IMR-90 (cell line): ENCODE measurements around the gene TMEM271. TPM values are rescaled to one million over a fixed set of nuclear protein-coding genes. Genes with fewer than 3 reads are reported as not detected.

Experiments
- ATAC-seq: fragments of 200-7000 bp; cut with Tn5 transposase; 2 replicates; pipeline ENCODE4 v1.9.1; 2020; ENCODE audit warnings: low read depth, mild to moderate bottlenecking, moderate library complexity
- BruUV-seq: library from RNA; stranded (reverse); fragments of 400-500 nt; replicated peaks from 2 replicates; lab custom pipeline; 2021; lab: Mats Ljungman, UMichigan
- CTCF ChIA-PET: fragments of 300-600 bp; formaldehyde crosslinking; extraction: SDS; loops from one replicate; lab custom pipeline; 2021; ENCODE audit warnings: antibody characterized with exemption; lab: Yijun Ruan, JAX
- POLR2A ChIA-PET: fragments of 300-600 bp; sonication (Branson Sonifier 250); formaldehyde crosslinking; loops from one replicate; lab custom pipeline; 2022; ENCODE audit warnings: antibody characterized with exemption; ENCODE audit not compliant: unreplicated experiment; lab: Charles Lee
- DNase-seq: peaks from one replicate; pipeline ENCODE4 v3.0.0; 2013
- H2AFZ ChIP-seq: replicated peaks from 2 replicates; pipeline ENCODE3; 2013; ENCODE audit warnings: low read length, mild to moderate bottlenecking; ENCODE audit not compliant: poor library complexity
- H2AK5ac ChIP-seq: 2 replicates; pipeline ENCODE4 v1.6.1; 2013; ENCODE audit warnings: low read depth, low read length, inconsistent platforms
- H2AK9ac ChIP-seq: replicated peaks from 2 replicates; pipeline ENCODE3; 2013; ENCODE audit warnings: mild to moderate bottlenecking, low read depth, low read length, moderate library complexity; ENCODE audit not compliant: poor library complexity
- H2BK120ac ChIP-seq: 2 replicates; pipeline ENCODE4 v1.6.1; 2013; ENCODE audit warnings: low read depth, low read length, inconsistent platforms
- H2BK15ac ChIP-seq: 3 replicates; pipeline ENCODE4 v1.6.1; 2013; ENCODE audit warnings: low read depth, low read length, inconsistent platforms
- H2BK20ac ChIP-seq: 2 replicates; pipeline ENCODE4 v1.6.1; 2013; ENCODE audit warnings: low read depth, mild to moderate bottlenecking, inconsistent platforms, low read length, moderate library complexity
- H2BK5ac ChIP-seq: 2 replicates; pipeline ENCODE4 v1.6.1; 2013; ENCODE audit warnings: mild to moderate bottlenecking, low read depth, low read length, inconsistent platforms; ENCODE audit not compliant: poor library complexity, severe bottlenecking
- H3K14ac ChIP-seq: replicated peaks from 2 replicates; pipeline ENCODE4 v1.6.1; 2013; ENCODE audit warnings: low read depth, low read length, inconsistent platforms
- H3K18ac ChIP-seq: 2 replicates; pipeline ENCODE4 v1.6.1; 2013; ENCODE audit warnings: low read depth, low read length, control low read depth
- H3K23ac ChIP-seq: 2 replicates; pipeline ENCODE4 v1.6.1; 2013; ENCODE audit warnings: low read depth, low read length, inconsistent platforms
- H3K27ac ChIP-seq: 2 replicates; pipeline ENCODE4 v1.5.1; 2013; ENCODE audit warnings: mild to moderate bottlenecking, control low read depth, low read length; ENCODE audit not compliant: insufficient read depth
- H3K27me3 ChIP-seq: 2 replicates; pipeline ENCODE4 v1.6.1; 2013; ENCODE audit warnings: low read length; ENCODE audit not compliant: control insufficient read depth, insufficient read depth
- H3K36me3 ChIP-seq: 2 replicates; pipeline ENCODE4 v1.6.1; 2013; ENCODE audit warnings: low read length, mixed read lengths; ENCODE audit not compliant: control insufficient read depth, insufficient read depth
- H3K4ac ChIP-seq: 2 replicates; pipeline ENCODE4 v1.6.1; 2013; ENCODE audit warnings: low read depth, low read length, inconsistent platforms
- H3K4me1 ChIP-seq: 2 replicates; pipeline ENCODE4 v1.6.1; 2013; ENCODE audit warnings: low read length, mixed read lengths; ENCODE audit not compliant: control insufficient read depth, insufficient read depth
- H3K4me2 ChIP-seq: 2 replicates; pipeline ENCODE4 v1.6.1; 2013; ENCODE audit warnings: low read depth, mild to moderate bottlenecking, control low read depth, low read length, moderate library complexity
- H3K4me3 ChIP-seq: 2 replicates; pipeline ENCODE4 v1.5.1; 2013; ENCODE audit warnings: low read depth, mild to moderate bottlenecking, control low read depth, low read length, moderate library complexity; ENCODE audit not compliant: insufficient read depth
- H3K56ac ChIP-seq: 2 replicates; pipeline ENCODE4 v1.6.1; 2013; ENCODE audit warnings: low read length, inconsistent platforms; ENCODE audit not compliant: insufficient read depth; ENCODE audit errors: extremely low read depth
- H3K79me1 ChIP-seq, 2 experiments: 2 replicates each; pipeline ENCODE4 v1.6.1; 2013; ENCODE audit warnings: low read length in 2 of 2, inconsistent platforms in 1 of 2, low read depth in 1 of 2
- H3K9ac ChIP-seq: 2 replicates; pipeline ENCODE4 v1.6.1; 2013; ENCODE audit warnings: low read depth, low read length, control low read depth
- H3K9me1 ChIP-seq: 2 replicates; pipeline ENCODE4 v1.6.1; 2013; ENCODE audit warnings: low read length, inconsistent platforms; ENCODE audit not compliant: insufficient read depth
- H3K9me3 ChIP-seq: 2 replicates; pipeline ENCODE4 v1.6.1; 2013; ENCODE audit warnings: low read length; ENCODE audit not compliant: control insufficient read depth, insufficient read depth
- H4K20me1 ChIP-seq: 2 replicates; pipeline ENCODE4 v1.6.1; 2013; ENCODE audit warnings: low read length, inconsistent platforms; ENCODE audit not compliant: insufficient read depth
- H4K5ac ChIP-seq: 2 replicates; pipeline ENCODE4 v1.6.1; 2013; ENCODE audit warnings: mild to moderate bottlenecking, low read depth, low read length, control low read depth
- H4K8ac ChIP-seq, 2 experiments: 2 replicates each; pipeline ENCODE4 v1.6.1; 2013; ENCODE audit warnings: low read depth in 2 of 2, low read length in 2 of 2, control low read depth in 1 of 2, inconsistent platforms in 1 of 2
- H4K91ac ChIP-seq: 2 replicates; pipeline ENCODE4 v1.6.1; 2013; ENCODE audit warnings: low read depth, low read length, inconsistent platforms; ENCODE audit not compliant: insufficient read depth
- CEBPB ChIP-seq: IDR thresholded peaks from 2 replicates; pipeline ENCODE4 v1.6.1; 2012; ENCODE audit warnings: low read depth, low read length, improper control_type of control experiment
- CHD1 ChIP-seq: IDR thresholded peaks from 2 replicates; pipeline ENCODE4 v1.6.1; 2012; ENCODE audit warnings: low read depth, low read length, improper control_type of control experiment
- CTCF ChIP-seq: conservative IDR thresholded peaks from 2 replicates; pipeline ENCODE4 v1.5.1; 2012; ENCODE audit warnings: mild to moderate bottlenecking, low read depth, low read length, improper control_type of control experiment
- RAD21 ChIP-seq: IDR thresholded peaks from 2 replicates; pipeline ENCODE4 v1.6.1; 2012; ENCODE audit warnings: low read length, improper control_type of control experiment
- RCOR1 ChIP-seq: IDR thresholded peaks from 2 replicates; pipeline ENCODE4 v1.6.1; 2012; ENCODE audit warnings: mild to moderate bottlenecking, low read length, improper control_type of control experiment; ENCODE audit not compliant: insufficient replicate concordance
- RFX5 ChIP-seq: IDR thresholded peaks from 2 replicates; pipeline ENCODE4 v1.8.0; 2012; ENCODE audit warnings: low read depth, mild to moderate bottlenecking, low read length, moderate library complexity
- SMC3 ChIP-seq: fragments of 150-350 bp; IDR thresholded peaks from 2 replicates; pipeline ENCODE4 v1.6.1; 2016; ENCODE audit warnings: low read depth, mild to moderate bottlenecking, antibody characterized with exemption, low read length, moderate library complexity
- USF2 ChIP-seq: fragments of 150-350 bp; IDR thresholded peaks from 2 replicates; pipeline ENCODE4 v1.6.1; 2017; ENCODE audit warnings: mild to moderate bottlenecking, antibody characterized with exemption, low read length, low read depth
- WGBS, 2 experiments: methylation state at CpG; one replicate each; pipeline versions ENCODE4 v1.1.5 to v1.1.7; 2013; ENCODE audit warnings: missing lambda C conversion rate in 2 of 2; ENCODE audit not compliant: insufficient read length in 1 of 2; ENCODE audit errors: extremely low coverage in 2 of 2; 5-methylcytosine and 5-hydroxymethylcytosine counted together
- dilution Hi-C: fragments of 300-500 bp; cut with HindIII; formaldehyde crosslinking; loops from one replicate; pipeline ENCODE4 v1.14.3; 2018; ENCODE audit warnings: low sequenced_read_pairs; ENCODE audit not compliant: unreplicated experiment
- in situ Hi-C: fragments of 300-500 bp; cut with MboI; formaldehyde crosslinking; loops from 3 replicates; pipeline ENCODE4 v1.14.3; 2019; ENCODE audit warnings: low sequenced_read_pairs, inconsistent platforms, mixed read lengths
- intact Hi-C: fragments of 100-400 bp; cut with micrococcal nuclease; formaldehyde crosslinking; loops from 2 replicates; pipeline ENCODE4 v1.10.0; 2022
- polyA plus RNA-seq, 3 experiments: library from polyadenylated mRNA; depleted of rRNA; stranded (reverse); fragments of >200 nt; gene quantifications; 2 replicates each; pipeline ENCODE4 v1.2.3, GENCODE V29; 2012; ENCODE audit warnings: low replicate concordance in 1 of 3
- total RNA-seq: library from RNA; depleted of rRNA; stranded (reverse); fragments of >200 nt; gene quantifications from 2 replicates; pipeline ENCODE4 v1.2.3, GENCODE V29; 2012

TMEM271 gene
- total and polyA plus RNA-seq, 2 of the 4 experiments (the other 2 are of a cell fraction): not detected

GRCh38 chr4:568351-568652 lies 7.8 kb downstream of the TMEM271 start:
- H2AFZ ChIP-seq: no peak overlapping the region
- H3K4me1 ChIP-seq: no peaks in the 10 kb centered on the region
- no peak overlapping the region for H3K4me3 ChIP-seq
- no peak for DNase-seq
- H3K27me3 ChIP-seq: peaks cover 9% of the 10 kb centered on the region; the same call in 1 of the 2 replicates
- no peak overlapping the region for H3K9ac ChIP-seq
- no peak overlapping the region for H3K4ac ChIP-seq
- H2AK9ac ChIP-seq: no peak overlapping the region
- H3K79me1 ChIP-seq: no peaks in the 10 kb centered on the region
- intact Hi-C loops (no loop called here), dilution Hi-C loops (no loop called here), in situ Hi-C loops (no loop called here)
- H3K4me2 ChIP-seq: no peak overlapping the region
- no peak overlapping the region for H2AK5ac ChIP-seq
- TF ChIP-seq CEBPB (no peak), CTCF (no peak), CHD1 (no peak), RCOR1 (no peak), USF2 (no peak), RFX5 (no peak), RAD21 (no peak), SMC3 (no peak)
- H2BK5ac ChIP-seq: no peak overlapping the region
- no peak overlapping the region for H2BK120ac ChIP-seq
- peaks cover 5% of the 10 kb centered on the region; the same call in 1 of the 2 replicates for H3K9me3 ChIP-seq
- ChIA-PET POLR2A (no interaction called here), CTCF (no interaction called here)
- H4K8ac ChIP-seq: no peak overlapping the region
- no peak overlapping the region for H3K27ac ChIP-seq
- ATAC-seq: no peak
- no peak overlapping the region for H3K56ac ChIP-seq
- H4K91ac ChIP-seq: no peak overlapping the region
- H4K5ac ChIP-seq: no peak overlapping the region
- H2BK15ac ChIP-seq: no peak overlapping the region
- no peak overlapping the region for H3K14ac ChIP-seq
- H4K20me1 ChIP-seq: peaks cover 3% of the 10 kb centered on the region; the same call in 1 of the 2 replicates
- H3K36me3 ChIP-seq: no peaks in the 10 kb centered on the region
- BruUV-seq: no TSS peak
- WGBS, 2 experiments: no CpG with 5 or more reads among the region's 2 CpGs
- H3K18ac ChIP-seq: no peak overlapping the region
- H2BK20ac ChIP-seq: no peak overlapping the region
- H3K23ac ChIP-seq: no peak overlapping the region
- H3K9me1 ChIP-seq: no peaks in the 10 kb centered on the region
